KMS-11 (cell line): ENCODE data around the gene ATP5PD.
A peak's percentile ranks its signal among the peaks of the same experiment; 100 is the strongest.

Experiments
- H2AFZ ChIP-seq: fragments of 200-600 bp; sonication (generic); 2 replicates; pipeline ENCODE4 v1.6.1; 2016; ENCODE audit warnings: antibody characterized with exemption, mixed run types, low read depth
- H3K27ac ChIP-seq: fragments of 200-600 bp; sonication (generic); 2 replicates; pipeline ENCODE4 v1.6.1; 2016; ENCODE audit warnings: mild to moderate bottlenecking, mixed run types
- H3K27me3 ChIP-seq: fragments of 200-600 bp; sonication (generic); 2 replicates; pipeline ENCODE4 v1.6.1; 2017; ENCODE audit warnings: mild to moderate bottlenecking, low read depth, mixed run types, moderate library complexity; ENCODE audit not compliant: insufficient read depth
- H3K36me3 ChIP-seq: fragments of 200-600 bp; sonication (generic); 2 replicates; pipeline ENCODE4 v1.6.1; 2017; ENCODE audit warnings: mild to moderate bottlenecking, mixed run types; ENCODE audit not compliant: insufficient read depth
- H3K4me1 ChIP-seq: fragments of 200-600 bp; sonication (generic); 2 replicates; pipeline ENCODE4 v1.6.1; 2016; ENCODE audit warnings: mild to moderate bottlenecking, low read depth, mixed run types; ENCODE audit not compliant: poor library complexity, severe bottlenecking
- H3K4me2 ChIP-seq: fragments of 200-600 bp; sonication (generic); 2 replicates; pipeline ENCODE4 v1.7.0; 2016; ENCODE audit warnings: mild to moderate bottlenecking, mixed run types
- H3K4me3 ChIP-seq: fragments of 200-600 bp; sonication (generic); IDR thresholded peaks from 2 replicates; pipeline ENCODE4 v1.6.1; 2017; ENCODE audit warnings: low read depth, low read length, mixed read lengths; ENCODE audit not compliant: insufficient read depth
- H3K79me2 ChIP-seq: fragments of 200-600 bp; sonication (generic); 2 replicates; pipeline ENCODE4 v1.6.1; 2016; ENCODE audit warnings: low read depth, mixed run types; ENCODE audit not compliant: insufficient read depth
- H3K9ac ChIP-seq: fragments of 200-600 bp; sonication (generic); 2 replicates; pipeline ENCODE4 v1.6.1; 2016; ENCODE audit warnings: mild to moderate bottlenecking, mixed run types
- H4K20me1 ChIP-seq: fragments of 200-600 bp; sonication (generic); 2 replicates; pipeline ENCODE4 v1.6.1; 2016; ENCODE audit warnings: mild to moderate bottlenecking, mixed run types; ENCODE audit not compliant: insufficient read depth
- TF ChIP-seq, protein P1 (sequence below): fragments of 200-600 bp; sonication (generic); conservative IDR thresholded peaks from 2 replicates; pipeline ENCODE4 v1.6.1; 2017; ENCODE audit warnings: low read depth, mild to moderate bottlenecking, antibody characterized with exemption, low read length, moderate library complexity, mixed read lengths

Gene ATP5PD

GRCh38 chr17:75041656-75042280, 5.0 kb downstream of the ATP5PD start:
- Histone ChIP-seq H3K36me3 (no peaks in the 10 kb centered on the region), H2AFZ (no peak overlapping the region), H3K27me3 (no peaks in the 10 kb centered on the region), H3K4me2 (no peak overlapping the region), H3K9ac (no peak overlapping the region), H3K27ac (no peak overlapping the region), H3K4me3 (no peak overlapping the region), H3K4me1 (peaks cover 23% of the 10 kb centered on the region), H4K20me1 (no peaks in the 10 kb centered on the region), H3K79me2 (peaks cover 20% of the 10 kb centered on the region; the same call in 1 of the 2 replicates)
- TF ChIP-seq, protein P1, sequence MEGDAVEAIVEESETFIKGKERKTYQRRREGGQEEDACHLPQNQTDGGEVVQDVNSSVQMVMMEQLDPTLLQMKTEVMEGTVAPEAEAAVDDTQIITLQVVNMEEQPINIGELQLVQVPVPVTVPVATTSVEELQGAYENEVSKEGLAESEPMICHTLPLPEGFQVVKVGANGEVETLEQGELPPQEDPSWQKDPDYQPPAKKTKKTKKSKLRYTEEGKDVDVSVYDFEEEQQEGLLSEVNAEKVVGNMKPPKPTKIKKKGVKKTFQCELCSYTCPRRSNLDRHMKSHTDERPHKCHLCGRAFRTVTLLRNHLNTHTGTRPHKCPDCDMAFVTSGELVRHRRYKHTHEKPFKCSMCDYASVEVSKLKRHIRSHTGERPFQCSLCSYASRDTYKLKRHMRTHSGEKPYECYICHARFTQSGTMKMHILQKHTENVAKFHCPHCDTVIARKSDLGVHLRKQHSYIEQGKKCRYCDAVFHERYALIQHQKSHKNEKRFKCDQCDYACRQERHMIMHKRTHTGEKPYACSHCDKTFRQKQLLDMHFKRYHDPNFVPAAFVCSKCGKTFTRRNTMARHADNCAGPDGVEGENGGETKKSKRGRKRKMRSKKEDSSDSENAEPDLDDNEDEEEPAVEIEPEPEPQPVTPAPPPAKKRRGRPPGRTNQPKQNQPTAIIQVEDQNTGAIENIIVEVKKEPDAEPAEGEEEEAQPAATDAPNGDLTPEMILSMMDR: no peak

- H3K27ac ChIP-seq: no peak overlapping the region
- H3K27me3 ChIP-seq: no peaks in the 10 kb centered on the region
- no peak overlapping the region for H3K9ac ChIP-seq
- no peaks in the 10 kb centered on the region for H3K79me2 ChIP-seq
- no peak overlapping the region for H3K4me3 ChIP-seq
- no peak overlapping the region for H3K4me2 ChIP-seq
- no peaks in the 10 kb centered on the region for H4K20me1 ChIP-seq
- no peak overlapping the region for H2AFZ ChIP-seq
- peaks cover 20% of the 10 kb centered on the region for H3K4me1 ChIP-seq
- TF ChIP-seq, protein P1: no peak
- no peaks in the 10 kb centered on the region for H3K36me3 ChIP-seq
These were observed 7.5 kb downstream of the ATP5PD start for GRCh38 chr17:75039238-75039637.

GRCh38 chr17:75036643-75037268, 10.0 kb downstream of the ATP5PD start:
- Histone ChIP-seq H3K27me3 (no peaks in the 10 kb centered on the region), H3K27ac (no peak overlapping the region), H3K4me2 (no peak overlapping the region), H3K4me3 (no peak overlapping the region), H3K79me2 (no peaks in the 10 kb centered on the region), H3K36me3 (no peaks in the 10 kb centered on the region), H2AFZ (no peak overlapping the region), H3K9ac (no peak overlapping the region), H4K20me1 (no peaks in the 10 kb centered on the region), H3K4me1 (peaks cover 31% of the 10 kb centered on the region)
- TF ChIP-seq, protein P1: no peak

DNA sequence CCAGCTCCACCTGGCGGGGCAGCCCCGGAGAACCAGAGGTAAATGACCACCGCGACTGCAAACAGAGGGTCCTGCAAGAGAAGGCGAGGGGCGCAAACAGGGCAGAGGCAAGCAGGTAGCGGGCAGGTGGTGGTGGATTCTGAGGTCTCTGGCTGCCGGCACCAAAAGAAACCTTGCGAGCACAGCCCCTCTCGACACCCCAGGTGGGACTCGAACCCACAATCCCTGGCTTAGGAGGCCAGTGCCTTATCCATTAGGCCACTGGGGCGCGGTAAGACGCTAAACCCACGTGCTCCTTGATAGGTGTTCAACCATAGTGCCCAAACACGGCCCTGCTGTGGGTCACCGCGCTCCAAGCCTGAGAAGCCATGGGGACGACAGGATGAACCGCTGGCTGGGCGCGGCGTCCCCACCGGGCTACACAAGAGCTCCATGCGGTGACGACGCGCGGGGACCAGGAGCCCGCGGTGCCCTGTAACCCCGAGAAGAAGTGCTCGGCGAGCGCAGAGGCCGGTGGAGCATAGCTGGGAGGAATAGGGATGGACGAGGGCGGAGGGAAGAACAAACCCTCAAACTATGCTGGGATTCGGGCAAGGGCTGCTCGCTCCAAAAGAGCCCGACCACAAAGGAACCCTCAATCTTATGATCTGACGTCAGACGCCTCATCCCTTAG, 12.4 kb downstream of the ATP5PD start:
- no peaks in the 10 kb centered on the region for H3K79me2 ChIP-seq
- H4K20me1 ChIP-seq: no peaks in the 10 kb centered on the region
- H3K27ac ChIP-seq: peak overlapping the region; percentile 90
- H3K4me3 ChIP-seq: no peak overlapping the region
- H3K4me2 ChIP-seq: peak overlapping the region; percentile 95
- H3K9ac ChIP-seq: peak overlapping the region; percentile 95
- no peaks in the 10 kb centered on the region for H3K36me3 ChIP-seq
- H3K27me3 ChIP-seq: no peaks in the 10 kb centered on the region
- peak overlapping the region; percentile 70 for H2AFZ ChIP-seq
- peaks cover 24% of the 10 kb centered on the region for H3K4me1 ChIP-seq
- TF ChIP-seq, protein P1: 0 out of 2 replicates have a peak, but pooled peaks have one; percentile 14
